Spinal cord (tissue), 10 donors: ENCODE results near the gene NPR1. TPM values are rescaled to one million over a fixed set of nuclear protein-coding genes. Genes with fewer than 3 reads are reported as not detected.
A peak's percentile ranks its signal among the peaks of the same experiment; 100 is the strongest.

ENCODE experiments used
- DNase-seq, 6 donors: peaks; one replicate each; pipeline versions ENCODE4 v3.0.0 to v3.0.0-alpha.2; 2013 to 2015; ENCODE audit warnings: low spot score in 6 of 6, low read depth in 4 of 6
- H3K27ac ChIP-seq: one replicate; pipeline ENCODE4 v1.5.1; 2013; ENCODE audit warnings: low read depth, low read length, control low read depth
- H3K27me3 ChIP-seq: one replicate; pipeline ENCODE4 v1.6.1; 2013; ENCODE audit warnings: low read length; ENCODE audit not compliant: control insufficient read depth, insufficient read depth
- H3K36me3 ChIP-seq: one replicate; pipeline ENCODE4 v1.6.1; 2013; ENCODE audit warnings: low read length; ENCODE audit not compliant: control insufficient read depth, insufficient read depth
- H3K4me1 ChIP-seq: one replicate; pipeline ENCODE4 v1.6.1; 2013; ENCODE audit warnings: low read length; ENCODE audit not compliant: control insufficient read depth, insufficient read depth
- H3K4me3 ChIP-seq: one replicate; pipeline ENCODE4 v1.5.1; 2013; ENCODE audit warnings: low read depth, low read length, control low read depth
- H3K9me3 ChIP-seq: one replicate; pipeline ENCODE4 v1.6.1; 2013; ENCODE audit warnings: low read length; ENCODE audit not compliant: control insufficient read depth, insufficient read depth
- WGBS: methylation state at CpG from one replicate; pipeline ENCODE4 v1.1.5; 2013; ENCODE audit warnings: missing lambda C conversion rate; ENCODE audit not compliant: insufficient coverage; 5-methylcytosine and 5-hydroxymethylcytosine counted together
- long read RNA-seq, 4 donors: transcript quantifications; one replicate each; lab custom pipeline, GENCODE V29; 2026
- polyA plus RNA-seq, 2 donors: library from polyadenylated mRNA; unstranded; fragments of 120-200 nt; gene quantifications; one replicate each; pipeline ENCODE4 v1.2.1, GENCODE V29; 2013; ENCODE audit not compliant: insufficient read length in 2 of 2
- total RNA-seq, 2 donors: library from RNA; depleted of rRNA in 1 of 2; stranded (reverse); fragments of 120-200 nt in 1 of 2; fragments of >200 nt in 1 of 2; gene quantifications; one replicate each; pipeline versions ENCODE4 v1.2.3 to v1.2.4, GENCODE V29; 2013 to 2014
- donor health status: healthy.

The NPR1 gene
- total RNA-seq (1 to 10 TPM; 1.7 to 6.3 TPM), polyA plus RNA-seq (1 to 10 TPM; 1.6 to 3.2 TPM)
- long read RNA-seq, donor 1 = 0 reads
- long read RNA-seq, donor 2 = 0 reads
- long read RNA-seq, donor 3, full-length matches to known transcripts = 1 of 1 reads
- long read RNA-seq, donor 3, partial matches to known transcripts = 0 of 1 reads
- long read RNA-seq, donor 3, other reads (novel, unspliced or antisense) = 0 of 1 reads
- long read RNA-seq, donor 4 = 0 reads

DNA sequence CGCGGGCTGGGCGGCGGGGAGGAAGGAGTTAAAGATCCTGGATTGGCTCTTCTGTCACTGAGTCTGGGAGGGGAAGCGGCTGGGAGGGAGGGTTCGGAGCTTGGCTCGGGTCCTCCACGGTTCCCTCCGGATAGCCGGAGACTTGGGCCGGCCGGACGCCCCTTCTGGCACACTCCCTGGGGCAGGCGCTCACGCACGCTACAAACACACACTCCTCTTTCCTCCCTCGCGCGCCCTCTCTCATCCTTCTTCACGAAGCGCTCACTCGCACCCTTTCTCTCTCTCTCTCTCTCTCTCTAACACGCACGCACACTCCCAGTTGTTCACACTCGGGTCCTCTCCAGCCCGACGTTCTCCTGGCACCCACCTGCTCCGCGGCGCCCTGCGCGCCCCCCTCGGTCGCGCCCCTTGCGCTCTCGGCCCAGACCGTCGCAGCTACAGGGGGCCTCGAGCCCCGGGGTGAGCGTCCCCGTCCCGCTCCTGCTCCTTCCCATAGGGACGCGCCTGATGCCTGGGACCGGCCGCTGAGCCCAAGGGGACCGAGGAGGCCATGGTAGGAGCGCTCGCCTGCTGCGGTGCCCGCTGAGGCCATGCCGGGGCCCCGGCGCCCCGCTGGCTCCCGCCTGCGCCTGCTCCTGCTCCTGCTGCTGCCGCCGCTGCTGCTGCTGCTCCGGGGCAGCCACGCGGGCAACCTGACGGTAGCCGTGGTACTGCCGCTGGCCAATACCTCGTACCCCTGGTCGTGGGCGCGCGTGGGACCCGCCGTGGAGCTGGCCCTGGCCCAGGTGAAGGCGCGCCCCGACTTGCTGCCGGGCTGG, at the start of gene NPR1:
NPR1 (plus strand) TSS at position 170 of the 818 bp plus-strand sequence; CDS start at position 591, 421 bp downstream.
- H3K27ac ChIP-seq = no peak within 1 kb of the TSS

DNA sequence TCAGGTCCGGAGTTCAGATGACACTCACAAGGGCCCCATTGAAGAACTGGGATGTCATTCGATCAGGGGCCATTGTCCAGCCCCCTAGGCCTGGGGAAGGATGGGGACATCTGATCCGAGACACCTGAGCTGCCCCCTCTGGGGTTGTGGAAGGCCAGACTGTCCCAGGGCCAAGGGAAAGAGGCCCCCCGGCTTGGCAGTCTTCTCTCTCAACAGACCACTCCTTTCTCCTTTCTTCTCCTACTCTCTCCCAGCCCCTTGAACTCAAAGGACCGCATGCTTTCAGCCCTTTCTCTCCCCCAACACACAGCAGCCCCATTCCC, 49.2 kb upstream of the NPR1 start:
- no peak overlapping the region for H3K4me3 ChIP-seq
- H3K4me1 ChIP-seq = peaks cover 49% of the 10 kb centered on the region
- no peaks in the 10 kb centered on the region for H3K27me3 ChIP-seq
- H3K9me3 ChIP-seq = no peaks in the 10 kb centered on the region
- no peak for DNase-seq
- WGBS = 52% methylated on average over 4 of the region's 5 CpGs
- H3K27ac ChIP-seq = no peak overlapping the region
- H3K36me3 ChIP-seq = no peaks in the 10 kb centered on the region

More for the DNA sequence above, at the start of gene NPR1:
- peak in 2 of 6 donors; percentile 65 to 73 for DNase-seq
- Histone ChIP-seq H3K4me3 (peak within 1 kb of the TSS; percentile 38), H3K27me3 (peaks cover 40% of the 10 kb centered on the region), H3K4me1 (peaks cover 21% of the 10 kb centered on the region), H3K9me3 (no peaks in the 10 kb centered on the region), H3K36me3 (no peaks in the 10 kb centered on the region)
- WGBS = under 1% methylated on average over 78 of the region's 78 CpGs

DNA sequence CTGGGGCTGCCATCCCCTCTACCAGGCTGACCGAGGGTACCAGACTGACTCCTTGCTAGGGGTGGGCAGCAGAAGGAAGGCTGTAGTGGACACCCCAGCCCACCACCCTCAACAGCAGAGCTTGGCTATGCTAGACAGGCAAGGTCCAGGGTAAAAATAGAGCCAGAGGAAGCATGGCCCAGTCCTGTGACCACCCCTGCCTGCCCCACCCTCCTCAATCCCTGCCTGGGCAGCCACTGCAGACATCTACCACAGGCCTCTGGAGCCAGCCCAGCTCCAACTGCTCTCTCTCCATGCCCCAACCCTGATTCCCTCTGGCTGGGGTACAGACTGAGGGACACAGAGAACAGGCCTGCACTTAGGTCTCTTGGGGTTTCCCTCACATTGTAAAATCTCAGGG, 48.5 kb upstream of the NPR1 start:
- H3K4me1 ChIP-seq = peaks cover 51% of the 10 kb centered on the region
- no peaks in the 10 kb centered on the region for H3K36me3 ChIP-seq
- H3K4me3 ChIP-seq = no peak overlapping the region
- H3K27me3 ChIP-seq = no peaks in the 10 kb centered on the region
- no peak for DNase-seq
- H3K27ac ChIP-seq = no peak overlapping the region
- WGBS = no CpG with 5 or more reads among the region's 1 CpG
- H3K9me3 ChIP-seq = no peaks in the 10 kb centered on the region

DNA sequence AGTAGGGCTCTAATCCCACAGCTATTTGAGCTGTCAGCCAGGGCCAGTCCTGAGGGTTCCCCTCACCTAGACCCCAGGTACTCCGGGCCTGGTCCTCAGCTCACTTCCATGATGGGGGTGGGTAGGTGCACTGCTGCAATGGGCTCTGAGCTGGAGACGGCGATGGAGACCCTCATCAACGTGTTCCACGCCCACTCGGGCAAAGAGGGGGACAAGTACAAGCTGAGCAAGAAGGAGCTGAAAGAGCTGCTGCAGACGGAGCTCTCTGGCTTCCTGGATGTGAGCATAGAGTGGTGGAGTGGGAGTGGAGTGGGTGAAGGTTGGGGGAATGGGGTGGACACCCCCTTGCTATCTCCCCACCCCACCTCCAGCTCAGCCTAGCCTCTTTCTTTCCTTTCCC, 48.1 kb upstream of the NPR1 start:
- peaks cover 55% of the 10 kb centered on the region for H3K4me1 ChIP-seq
- H3K27ac ChIP-seq = no peak overlapping the region
- H3K9me3 ChIP-seq = no peaks in the 10 kb centered on the region
- peaks cover 3% of the 10 kb centered on the region for H3K36me3 ChIP-seq
- no peak for DNase-seq
- no peaks in the 10 kb centered on the region for H3K27me3 ChIP-seq
- no peak overlapping the region for H3K4me3 ChIP-seq
- WGBS = 89% methylated on average over 4 of the region's 7 CpGs

DNA sequence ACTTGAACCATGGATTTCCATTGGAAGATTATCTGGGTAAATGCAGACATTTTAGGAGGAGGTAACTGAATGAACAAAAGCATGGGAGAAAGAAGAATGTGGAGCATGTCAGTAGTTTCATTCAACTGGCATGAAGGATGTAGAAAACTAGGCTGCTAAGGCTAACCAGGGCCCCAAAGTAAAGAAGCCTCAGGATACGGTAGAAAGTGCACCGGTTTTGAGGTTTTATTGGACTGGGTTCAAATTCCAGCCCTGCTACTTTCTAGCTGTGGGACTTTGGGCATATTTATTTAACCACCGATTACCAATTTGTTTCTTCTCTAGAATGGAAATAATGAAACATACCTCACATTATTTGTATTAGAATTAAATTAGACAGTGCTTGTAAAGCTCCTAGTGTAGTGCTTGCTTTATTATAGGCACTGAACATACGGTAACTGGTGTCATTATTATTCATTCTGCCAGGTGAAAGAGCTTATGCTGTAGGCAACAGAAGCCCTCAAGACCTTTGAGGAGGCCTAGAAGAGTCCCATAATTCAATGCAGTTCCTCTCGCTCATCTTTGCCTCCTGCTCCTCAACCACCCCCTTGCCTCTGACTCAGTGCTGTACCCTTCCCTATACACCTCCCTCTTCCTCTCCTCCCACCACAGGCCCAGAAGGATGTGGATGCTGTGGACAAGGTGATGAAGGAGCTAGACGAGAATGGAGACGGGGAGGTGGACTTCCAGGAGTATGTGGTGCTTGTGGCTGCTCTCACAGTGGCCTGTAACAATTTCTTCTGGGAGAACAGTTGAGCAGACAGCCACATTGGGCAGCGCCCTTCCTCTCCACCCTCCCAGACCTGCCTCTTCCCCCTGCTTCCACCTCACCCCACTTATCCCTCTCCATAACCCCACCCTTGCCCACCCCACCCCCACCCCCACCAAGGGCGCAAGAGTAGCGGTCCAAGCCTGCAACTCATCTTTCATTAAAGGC, 47.2 kb upstream of the NPR1 start:
- Histone ChIP-seq H3K27me3 (no peaks in the 10 kb centered on the region), H3K36me3 (peaks cover 12% of the 10 kb centered on the region), H3K27ac (no peak overlapping the region), H3K4me3 (no peak overlapping the region), H3K4me1 (peaks cover 58% of the 10 kb centered on the region), H3K9me3 (no peaks in the 10 kb centered on the region)
- DNase-seq = no peak
- WGBS = 100% methylated on average over 1 of the region's 10 CpGs

DNA sequence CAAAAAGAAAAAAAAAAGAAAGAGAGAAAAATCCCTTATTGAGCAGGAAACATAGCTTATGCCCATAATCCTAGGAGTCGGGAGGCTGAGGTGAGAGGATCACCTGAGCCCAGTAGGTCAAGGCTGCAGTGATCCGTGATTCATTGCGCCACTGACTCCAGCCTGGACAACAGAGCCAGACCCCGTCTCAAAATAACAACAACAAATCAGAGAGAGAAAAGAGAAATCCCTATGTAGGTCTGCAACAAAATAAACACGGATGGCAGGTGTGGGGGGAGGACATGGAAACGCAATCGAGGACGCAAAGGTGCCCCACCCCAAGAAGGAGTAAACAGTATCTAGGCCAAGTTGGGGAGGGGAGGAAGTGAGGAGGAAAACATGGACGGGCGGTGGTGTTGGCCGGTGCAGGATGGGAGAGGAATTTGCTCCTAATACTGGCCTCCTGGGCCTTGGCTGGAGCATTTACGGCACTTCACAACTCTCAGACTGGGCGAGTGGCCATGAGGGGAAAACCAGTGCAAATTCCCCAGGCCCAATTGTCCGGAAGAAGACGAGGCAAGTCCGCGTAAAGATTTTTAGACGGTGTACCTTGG, 45.2 kb upstream of the NPR1 start:
- Histone ChIP-seq H3K9me3 (no peaks in the 10 kb centered on the region), H3K27ac (peak overlapping the region; percentile 99), H3K4me1 (peaks cover 48% of the 10 kb centered on the region), H3K4me3 (peak overlapping the region; percentile 98), H3K36me3 (peaks cover 26% of the 10 kb centered on the region), H3K27me3 (no peaks in the 10 kb centered on the region)
- WGBS = 45% methylated on average over 12 of the region's 18 CpGs
- no peak for DNase-seq

DNA sequence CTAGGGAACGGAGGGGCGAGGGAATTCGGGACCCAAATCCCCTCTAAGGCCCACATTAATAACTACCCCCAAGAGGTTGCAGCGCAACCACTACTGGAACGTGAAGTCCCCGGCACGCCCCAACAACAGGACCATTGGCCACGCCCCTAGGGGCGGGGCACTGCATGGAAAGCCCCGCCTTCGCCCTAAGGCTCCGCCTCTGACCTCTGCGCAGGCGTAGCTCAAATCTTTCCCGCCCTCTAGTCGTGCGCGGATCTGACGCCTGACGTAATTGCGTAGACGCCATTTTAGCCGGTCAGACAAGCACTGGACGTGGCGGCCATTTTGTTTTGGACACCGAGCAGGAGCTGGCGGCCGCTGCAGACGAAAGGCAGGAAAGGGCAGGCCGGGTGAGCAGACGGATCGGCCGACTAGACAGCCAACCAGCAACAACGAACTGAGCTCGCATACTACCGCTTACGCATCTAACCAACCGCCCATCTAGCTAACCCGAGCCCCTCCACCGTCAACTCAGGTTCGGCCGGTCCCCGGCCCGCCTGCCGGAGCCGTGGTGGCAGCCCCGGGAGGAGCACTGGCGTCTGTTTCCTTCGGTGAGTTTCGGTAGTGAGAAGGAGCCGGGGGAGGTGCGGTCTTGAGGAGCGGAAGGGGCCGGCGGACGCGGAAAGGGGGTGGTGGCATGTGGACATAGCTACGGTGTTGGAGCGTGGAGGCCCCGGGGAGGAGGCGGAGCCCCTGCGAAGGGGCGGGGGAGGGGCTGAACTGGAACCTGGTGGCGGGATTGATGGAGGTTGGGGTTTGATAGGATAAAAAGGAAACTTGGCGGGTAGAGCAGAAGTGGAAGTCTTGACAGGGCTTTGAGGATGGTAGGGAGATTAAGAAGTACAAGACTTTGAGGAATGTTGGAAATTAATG, 44.5 kb upstream of the NPR1 start, which contains the start of gene CHTOP:
CHTOP (plus strand) TSS at position 313 of the 912 bp plus-strand sequence. CDS start 2,523 bp downstream, outside the sequence.
- H3K36me3 ChIP-seq = peaks cover 34% of the 10 kb centered on the region
- WGBS = under 1% methylated on average over 65 of the region's 65 CpGs
- H3K9me3 ChIP-seq = no peaks in the 10 kb centered on the region
- H3K27me3 ChIP-seq = no peaks in the 10 kb centered on the region
- H3K4me3 ChIP-seq = peak within 1 kb of the TSS; percentile 98
- H3K27ac ChIP-seq = peak within 1 kb of the TSS; percentile 99
- H3K4me1 ChIP-seq = peaks cover 40% of the 10 kb centered on the region
- DNase-seq = peak; percentile 95 to 100 (median 98)

DNA sequence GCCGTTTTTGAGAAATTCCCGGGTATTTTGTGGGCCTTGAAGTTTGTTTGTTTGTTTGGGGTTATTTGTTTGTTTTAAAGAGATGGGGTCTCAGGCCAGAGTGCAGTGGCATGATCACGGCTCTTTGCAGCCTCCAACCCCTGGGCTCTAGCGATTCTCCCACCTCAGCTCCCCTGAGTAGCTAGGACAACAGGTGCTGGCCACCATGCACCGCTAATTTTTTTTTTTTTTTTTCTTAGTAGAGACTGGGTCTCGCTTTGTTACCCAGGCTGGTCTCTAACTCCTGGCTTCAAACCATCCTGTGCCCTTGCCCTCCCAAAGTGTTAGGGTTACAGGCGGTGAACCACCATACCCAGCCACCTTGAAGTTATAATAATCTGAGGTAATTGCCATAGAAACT, 42.6 kb upstream of the NPR1 start:
- 100% methylated on average over 1 of the region's 7 CpGs for WGBS
- Histone ChIP-seq H3K4me1 (peaks cover 33% of the 10 kb centered on the region), H3K27me3 (no peaks in the 10 kb centered on the region), H3K4me3 (no peak overlapping the region), H3K36me3 (peaks cover 50% of the 10 kb centered on the region), H3K27ac (no peak overlapping the region), H3K9me3 (no peaks in the 10 kb centered on the region)
- no peak for DNase-seq
